HCT116 (cell line): Measurements from ENCODE around the gene MAP3K5.

ENCODE experiments used
- CTCF ChIP-seq, 3 experiments: fragments of 200-600 bp in 1 of 3; sonication (generic) in 1 of 3; IDR thresholded peaks in 2 of 3; conservative IDR thresholded peaks in 1 of 3; 2 replicates each; pipeline ENCODE4 v1.5.1; 2012 to 2017; ENCODE audit warnings: low read depth in 2 of 3, low read length in 2 of 3, antibody characterized with exemption in 1 of 3, borderline replicate concordance in 1 of 3, control low read depth in 1 of 3, mild to moderate bottlenecking in 1 of 3, mixed read lengths in 1 of 3, mixed run types in 1 of 3, moderate library complexity in 1 of 3; ENCODE audit not compliant: insufficient read depth in 1 of 3
- ELF1 ChIP-seq: IDR thresholded peaks from 2 replicates; pipeline ENCODE4 v1.6.1; 2012; ENCODE audit warnings: low read depth, borderline replicate concordance
- EZH2phosphoT487 ChIP-seq: fragments of 200-600 bp; IDR thresholded peaks from 2 replicates; pipeline ENCODE4 v1.6.1; 2018; ENCODE audit warnings: antibody characterized with exemption, borderline replicate concordance
- POLR2A ChIP-seq: IDR thresholded peaks from 2 replicates; pipeline ENCODE4 v1.7.0; 2011; ENCODE audit warnings: borderline replicate concordance; ENCODE audit not compliant: insufficient read depth, insufficient read length; ENCODE audit errors: extremely low read depth
- RAD21 ChIP-seq: IDR thresholded peaks from 2 replicates; pipeline ENCODE4 v1.6.1; 2012; ENCODE audit warnings: low read depth, mild to moderate bottlenecking
- TF ChIP-seq, protein P1 (sequence below): IDR thresholded peaks from 2 replicates; pipeline ENCODE4 v1.6.1; 2012
- TF ChIP-seq, protein P2 (sequence below): IDR thresholded peaks from 2 replicates; pipeline ENCODE4 v1.6.1; 2012; ENCODE audit warnings: low read depth

GRCh38 chr6:136527831-136528230 lies 264.4 kb downstream of the MAP3K5 start:
- TF ChIP-seq CTCF (IDR thresholded peaks at IDR 0.05 in 2 of 3, conservative IDR thresholded peaks at IDR 0.05 in 1 of 3; ENCODE audit: borderline replicate concordance in 1 of 3, insufficient read depth in 1 of 3, low read depth in 2 of 3, low read length in 2 of 3) = no peak
- TF ChIP-seq, protein P1, sequence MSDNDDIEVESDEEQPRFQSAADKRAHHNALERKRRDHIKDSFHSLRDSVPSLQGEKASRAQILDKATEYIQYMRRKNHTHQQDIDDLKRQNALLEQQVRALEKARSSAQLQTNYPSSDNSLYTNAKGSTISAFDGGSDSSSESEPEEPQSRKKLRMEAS = no peak
- TF ChIP-seq POLR2A = no peak
- no peak for TF ChIP-seq ELF1
- TF ChIP-seq, protein P2, sequence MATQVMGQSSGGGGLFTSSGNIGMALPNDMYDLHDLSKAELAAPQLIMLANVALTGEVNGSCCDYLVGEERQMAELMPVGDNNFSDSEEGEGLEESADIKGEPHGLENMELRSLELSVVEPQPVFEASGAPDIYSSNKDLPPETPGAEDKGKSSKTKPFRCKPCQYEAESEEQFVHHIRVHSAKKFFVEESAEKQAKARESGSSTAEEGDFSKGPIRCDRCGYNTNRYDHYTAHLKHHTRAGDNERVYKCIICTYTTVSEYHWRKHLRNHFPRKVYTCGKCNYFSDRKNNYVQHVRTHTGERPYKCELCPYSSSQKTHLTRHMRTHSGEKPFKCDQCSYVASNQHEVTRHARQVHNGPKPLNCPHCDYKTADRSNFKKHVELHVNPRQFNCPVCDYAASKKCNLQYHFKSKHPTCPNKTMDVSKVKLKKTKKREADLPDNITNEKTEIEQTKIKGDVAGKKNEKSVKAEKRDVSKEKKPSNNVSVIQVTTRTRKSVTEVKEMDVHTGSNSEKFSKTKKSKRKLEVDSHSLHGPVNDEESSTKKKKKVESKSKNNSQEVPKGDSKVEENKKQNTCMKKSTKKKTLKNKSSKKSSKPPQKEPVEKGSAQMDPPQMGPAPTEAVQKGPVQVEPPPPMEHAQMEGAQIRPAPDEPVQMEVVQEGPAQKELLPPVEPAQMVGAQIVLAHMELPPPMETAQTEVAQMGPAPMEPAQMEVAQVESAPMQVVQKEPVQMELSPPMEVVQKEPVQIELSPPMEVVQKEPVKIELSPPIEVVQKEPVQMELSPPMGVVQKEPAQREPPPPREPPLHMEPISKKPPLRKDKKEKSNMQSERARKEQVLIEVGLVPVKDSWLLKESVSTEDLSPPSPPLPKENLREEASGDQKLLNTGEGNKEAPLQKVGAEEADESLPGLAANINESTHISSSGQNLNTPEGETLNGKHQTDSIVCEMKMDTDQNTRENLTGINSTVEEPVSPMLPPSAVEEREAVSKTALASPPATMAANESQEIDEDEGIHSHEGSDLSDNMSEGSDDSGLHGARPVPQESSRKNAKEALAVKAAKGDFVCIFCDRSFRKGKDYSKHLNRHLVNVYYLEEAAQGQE = no peak
- no peak for TF ChIP-seq RAD21
- no peak for TF ChIP-seq EZH2phosphoT487
